Kidney epithelial cell (primary cell): Measurements from ENCODE around the gene MGMT. TPM values are rescaled to one million over a fixed set of nuclear protein-coding genes. Genes with fewer than 3 reads are reported as not detected.

Source experiments
- DNase-seq: peaks from one replicate; pipeline ENCODE4 v3.0.0-alpha.2; 2010; ENCODE audit warnings: low read depth
- H3K27me3 ChIP-seq: 2 replicates; pipeline ENCODE4 v1.6.0; 2011; ENCODE audit warnings: low read length; ENCODE audit not compliant: control insufficient read depth, insufficient read depth
- H3K36me3 ChIP-seq: 2 replicates; pipeline ENCODE4 v1.5.1; 2011; ENCODE audit warnings: low read length; ENCODE audit not compliant: control insufficient read depth, insufficient read depth
- H3K4me3 ChIP-seq: 2 replicates; pipeline ENCODE4 v1.5.1; 2011; ENCODE audit warnings: low read depth, mild to moderate bottlenecking, control low read depth, low read length
- CTCF ChIP-seq: IDR thresholded peaks from 2 replicates; pipeline ENCODE4 v1.5.1; 2011; ENCODE audit warnings: mild to moderate bottlenecking, moderate library complexity, low read length, control low read depth, inconsistent platforms; ENCODE audit not compliant: insufficient read depth, poor library complexity, severe bottlenecking
- total RNA-seq: library from RNA; depleted of rRNA; stranded (reverse); fragments of >200 nt; gene quantifications from 2 replicates; pipeline ENCODE4 v1.2.3, GENCODE V29; 2015

The MGMT gene
- total RNA-seq, 1 donor from 2014 or later = 36.1 TPM

GRCh38 chr10:129538236-129538635, 71.2 kb downstream of the MGMT start:
- Histone ChIP-seq H3K36me3 (no peaks in the 10 kb centered on the region), H3K27me3 (no peaks in the 10 kb centered on the region), H3K4me3 (no peak overlapping the region)
- no peak for TF ChIP-seq CTCF
- no peak for DNase-seq

- H3K27me3 ChIP-seq = no peaks in the 10 kb centered on the region
- DNase-seq = no peak
- no peaks in the 10 kb centered on the region for H3K36me3 ChIP-seq
- TF ChIP-seq CTCF = no peak
- H3K4me3 ChIP-seq = no peak overlapping the region
Observed at GRCh38 chr10:129541200-129541599, 74.2 kb downstream of the MGMT start.

- TF ChIP-seq CTCF = no peak
- Histone ChIP-seq H3K36me3 (no peaks in the 10 kb centered on the region), H3K27me3 (no peaks in the 10 kb centered on the region), H3K4me3 (no peak overlapping the region)
- no peak for DNase-seq
Observed at GRCh38 chr10:129541748-129542487, 74.9 kb downstream of the MGMT start.

- Histone ChIP-seq H3K36me3 (no peaks in the 10 kb centered on the region), H3K27me3 (no peaks in the 10 kb centered on the region), H3K4me3 (no peak overlapping the region)
- no peak for TF ChIP-seq CTCF
- no peak for DNase-seq
Observed at GRCh38 chr10:129542589-129542988, 75.5 kb downstream of the MGMT start.

GRCh38 chr10:129544205-129545202, 77.5 kb downstream of the MGMT start:
- no peak for DNase-seq
- no peaks in the 10 kb centered on the region for H3K36me3 ChIP-seq
- no peak overlapping the region for H3K4me3 ChIP-seq
- no peak for TF ChIP-seq CTCF
- no peaks in the 10 kb centered on the region for H3K27me3 ChIP-seq
